HepG2 (cell line): ENCODE data around the gene SLC7A4. TPM values are rescaled to one million over a fixed set of nuclear protein-coding genes. Genes with fewer than 3 reads are reported as not detected.
A peak's percentile ranks its signal among the peaks of the same experiment; 100 is the strongest.

Source experiments
- AHR ChIP-seq: IDR thresholded peaks from 2 replicates; pipeline ENCODE4 v1.6.1; 2018; ENCODE audit warnings: missing genetic modification reagents, missing compliant biosample characterization
- CHCHD3 ChIP-seq: sonication (generic); formaldehyde crosslinking; IDR thresholded peaks from 2 replicates; pipeline ENCODE4 v1.8.0; 2022; ENCODE audit warnings: mild to moderate bottlenecking, missing genetic modification reagents, moderate library complexity
- HDAC2 ChIP-seq: sonication (generic); formaldehyde crosslinking; IDR thresholded peaks from 2 replicates; pipeline ENCODE4 v1.4.0; 2020; ENCODE audit warnings: missing genetic modification reagents
- ISL2 ChIP-seq: sonication (generic); formaldehyde crosslinking; IDR thresholded peaks from 2 replicates; pipeline ENCODE4 v1.5.0; 2020; ENCODE audit warnings: missing genetic modification reagents
- MAFK ChIP-seq, 2 experiments: IDR thresholded peaks in 1 of 2; conservative IDR thresholded peaks in 1 of 2; 2 replicates each; pipeline ENCODE4 v1.6.1; 2011; ENCODE audit warnings: improper control_type of control experiment in 2 of 2, low read length in 2 of 2
- MIER2 ChIP-seq: IDR thresholded peaks from 2 replicates; pipeline ENCODE4 v1.6.1; 2016; ENCODE audit warnings: missing biosample characterization, missing genetic modification reagents
- POGK ChIP-seq: sonication (generic); formaldehyde crosslinking; conservative IDR thresholded peaks from 2 replicates; pipeline ENCODE4 v1.8.0; 2022; ENCODE audit warnings: mild to moderate bottlenecking, moderate library complexity, missing genetic modification reagents
- POLR2AphosphoS2 ChIP-seq: IDR thresholded peaks from 2 replicates; pipeline ENCODE4 v1.6.1; 2011; ENCODE audit warnings: low read depth, low read length, improper control_type of control experiment
- PPARG ChIP-seq: conservative IDR thresholded peaks from 2 replicates; pipeline ENCODE4 v1.6.1; 2016; ENCODE audit warnings: missing biosample characterization, missing genetic modification reagents
- PRMT3 ChIP-seq: sonication (generic); formaldehyde crosslinking; IDR thresholded peaks from 2 replicates; pipeline ENCODE4 v1.8.1; 2022; ENCODE audit warnings: low read depth, mild to moderate bottlenecking, moderate library complexity, missing genetic modification reagents, borderline replicate concordance
- SATB2 ChIP-seq: sonication (generic); formaldehyde crosslinking; IDR thresholded peaks from 2 replicates; pipeline ENCODE4 v1.5.0; 2020; ENCODE audit warnings: missing genetic modification reagents
- SMARCC2 ChIP-seq: fragments of 450-650 bp; IDR thresholded peaks from 2 replicates; pipeline ENCODE4 v1.6.1; 2017; ENCODE audit warnings: antibody characterized with exemption, mild to moderate bottlenecking
- SPEN ChIP-seq: sonication (generic); formaldehyde crosslinking; IDR thresholded peaks from 2 replicates; pipeline ENCODE4 v1.5.1; 2020; ENCODE audit warnings: low read depth, mild to moderate bottlenecking, missing genetic modification reagents
- TFE3 ChIP-seq: IDR thresholded peaks from 2 replicates; pipeline ENCODE4 v1.6.1; 2016
- XBP1 ChIP-seq: sonication (generic); formaldehyde crosslinking; IDR thresholded peaks from 2 replicates; pipeline ENCODE4 v1.5.0; 2020; ENCODE audit warnings: missing genetic modification reagents
- ZMYM4 ChIP-seq: sonication (generic); formaldehyde crosslinking; IDR thresholded peaks from 2 replicates; pipeline ENCODE4 v1.8.1; 2023; ENCODE audit warnings: mild to moderate bottlenecking, missing genetic modification reagents
- ZNF264 ChIP-seq: sonication (generic); formaldehyde crosslinking; IDR thresholded peaks from 2 replicates; pipeline ENCODE4 v1.4.0; 2020; ENCODE audit warnings: missing genetic modification reagents
- ZNF292 ChIP-seq: sonication (generic); formaldehyde crosslinking; IDR thresholded peaks from 2 replicates; pipeline ENCODE4 v1.8.1; 2022; ENCODE audit warnings: mild to moderate bottlenecking, low read depth, missing genetic modification reagents, borderline replicate concordance
- ZNF343 ChIP-seq: sonication (generic); formaldehyde crosslinking; IDR thresholded peaks from 2 replicates; pipeline ENCODE4 v1.4.0; 2020; ENCODE audit warnings: mild to moderate bottlenecking, missing genetic modification reagents
- ZNF557 ChIP-seq: sonication (generic); formaldehyde crosslinking; IDR thresholded peaks from 2 replicates; pipeline ENCODE4 v1.4.0; 2020; ENCODE audit warnings: missing genetic modification reagents
- ZNF7 ChIP-seq: IDR thresholded peaks from 2 replicates; pipeline ENCODE4 v1.6.1; 2016; ENCODE audit warnings: missing biosample characterization, missing genetic modification reagents
- ZNF772 ChIP-seq: sonication (generic); formaldehyde crosslinking; IDR thresholded peaks from 2 replicates; pipeline ENCODE4 v1.5.0; 2020; ENCODE audit warnings: mild to moderate bottlenecking, missing genetic modification reagents
- ZNF777 ChIP-seq: sonication (generic); formaldehyde crosslinking; IDR thresholded peaks from 2 replicates; pipeline ENCODE4 v1.4.0; 2020; ENCODE audit warnings: missing genetic modification reagents
- ZNF782 ChIP-seq: sonication (generic); formaldehyde crosslinking; IDR thresholded peaks from 2 replicates; pipeline ENCODE4 v1.4.0; 2020; ENCODE audit warnings: missing genetic modification reagents, mild to moderate bottlenecking, borderline replicate concordance
- ZSCAN21 ChIP-seq: sonication (generic); formaldehyde crosslinking; IDR thresholded peaks from 2 replicates; pipeline ENCODE4 v1.8.0; 2022; ENCODE audit warnings: mild to moderate bottlenecking, missing genetic modification reagents, moderate library complexity, borderline replicate concordance
- polyA plus RNA-seq, 8 experiments: library from polyadenylated mRNA; depleted of rRNA in 3 of 8; stranded (reverse) in 7 of 8; unstranded in 1 of 8; fragments of >200 nt; fragmentation: Illumina TruSeq in 4 of 8; extraction: Trizol in 4 of 8; gene quantifications; 2 replicates each; pipeline versions ENCODE4 v1.2.1 to v1.2.3, GENCODE V29; 2011 to 2016; ENCODE audit warnings: low read depth in 4 of 8, missing spikeins in 1 of 8, mixed read lengths in 1 of 8; ENCODE audit not compliant: insufficient read depth in 1 of 8
- total RNA-seq, 5 experiments: library from RNA; depleted of rRNA; stranded (reverse); fragments of >200 nt; fragmentation: Illumina TruSeq; extraction: Trizol; gene quantifications; 2 replicates each; pipeline ENCODE4 v1.2.3, GENCODE V29; 2016; ENCODE audit warnings: low read depth in 1 of 5
- TF ChIP-seq, protein P1 (sequence below): sonication (generic); formaldehyde crosslinking; conservative IDR thresholded peaks from 2 replicates; pipeline ENCODE4 v1.8.1; 2023; ENCODE audit warnings: missing genetic modification reagents

The SLC7A4 gene
- total and polyA plus RNA-seq, 2 of the 13 experiments (the other 11 are each of a cell fraction or from before 2014, with no cell fraction given), result not detected

- TF ChIP-seq POGK (peak; percentile 67; the same call in 1 of the 2 replicates), ZNF264 (CRISPR knock-in tag) (0 out of 2 replicates have a peak, but pooled peaks have one; percentile 34), TFE3 (peak; percentile 88), ZNF777 (CRISPR knock-in tag) (0 out of 2 replicates have a peak, but pooled peaks have one; percentile 27), SPEN (CRISPR knock-in tag) (0 out of 2 replicates have a peak, but pooled peaks have one; percentile 43), ZNF782 (0 out of 2 replicates have a peak, but pooled peaks have one; percentile 35), ZMYM4 (peak; percentile 66; the same call in 1 of the 2 replicates), CHCHD3 (CRISPR knock-in tag) (0 out of 2 replicates have a peak, but pooled peaks have one; percentile 38), ZNF7 (CRISPR knock-in tag) (0 out of 2 replicates have a peak, but pooled peaks have one; percentile 49), SATB2 (0 out of 2 replicates have a peak, but pooled peaks have one; percentile 78), SMARCC2 (no peak), HDAC2 (peak; percentile 84), AHR (CRISPR knock-in tag) (peak; percentile 90; the same call in 1 of the 2 replicates), PRMT3 (0 out of 2 replicates have a peak, but pooled peaks have one; percentile 41), ZSCAN21 (CRISPR knock-in tag) (0 out of 2 replicates have a peak, but pooled peaks have one; percentile 60), ZNF772 (peak; percentile 73; the same call in 1 of the 2 replicates), MIER2 (CRISPR knock-in tag) (peak; percentile 99), ISL2 (no peak), PPARG (CRISPR knock-in tag) (peak; percentile 59; the same call in 1 of the 2 replicates), ZNF343 (CRISPR knock-in tag) (no peak), ZNF557 (peak; percentile 95; the same call in 1 of the 2 replicates), MAFK (conservative IDR thresholded peaks at IDR 0.05 in 1 of 2, IDR thresholded peaks at IDR 0.05 in 1 of 2; ENCODE audit: low read length in 2 of 2) (no peak), ZNF292 (CRISPR knock-in tag) (no peak), XBP1 (CRISPR knock-in tag) (peak; percentile 90; the same call in 1 of the 2 replicates), POLR2AphosphoS2 (no peak)
- TF ChIP-seq, protein P1, sequence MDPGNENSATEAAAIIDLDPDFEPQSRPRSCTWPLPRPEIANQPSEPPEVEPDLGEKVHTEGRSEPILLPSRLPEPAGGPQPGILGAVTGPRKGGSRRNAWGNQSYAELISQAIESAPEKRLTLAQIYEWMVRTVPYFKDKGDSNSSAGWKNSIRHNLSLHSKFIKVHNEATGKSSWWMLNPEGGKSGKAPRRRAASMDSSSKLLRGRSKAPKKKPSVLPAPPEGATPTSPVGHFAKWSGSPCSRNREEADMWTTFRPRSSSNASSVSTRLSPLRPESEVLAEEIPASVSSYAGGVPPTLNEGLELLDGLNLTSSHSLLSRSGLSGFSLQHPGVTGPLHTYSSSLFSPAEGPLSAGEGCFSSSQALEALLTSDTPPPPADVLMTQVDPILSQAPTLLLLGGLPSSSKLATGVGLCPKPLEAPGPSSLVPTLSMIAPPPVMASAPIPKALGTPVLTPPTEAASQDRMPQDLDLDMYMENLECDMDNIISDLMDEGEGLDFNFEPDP (CRISPR knock-in tag), result 0 out of 2 replicates have a peak, but pooled peaks have one; percentile 65
Observed at GRCh38 chr22:21009638-21010425, 22.5 kb downstream of the SLC7A4 start (continued).
